ENCODE measurements around the gene EGLN1. TPM values are rescaled to one million over a fixed set of nuclear protein-coding genes. Genes with fewer than 3 reads are reported as not detected.

The EGLN1 gene
- 39.6 and 68.4 TPM in 2 replicates for total RNA-seq

DNA sequence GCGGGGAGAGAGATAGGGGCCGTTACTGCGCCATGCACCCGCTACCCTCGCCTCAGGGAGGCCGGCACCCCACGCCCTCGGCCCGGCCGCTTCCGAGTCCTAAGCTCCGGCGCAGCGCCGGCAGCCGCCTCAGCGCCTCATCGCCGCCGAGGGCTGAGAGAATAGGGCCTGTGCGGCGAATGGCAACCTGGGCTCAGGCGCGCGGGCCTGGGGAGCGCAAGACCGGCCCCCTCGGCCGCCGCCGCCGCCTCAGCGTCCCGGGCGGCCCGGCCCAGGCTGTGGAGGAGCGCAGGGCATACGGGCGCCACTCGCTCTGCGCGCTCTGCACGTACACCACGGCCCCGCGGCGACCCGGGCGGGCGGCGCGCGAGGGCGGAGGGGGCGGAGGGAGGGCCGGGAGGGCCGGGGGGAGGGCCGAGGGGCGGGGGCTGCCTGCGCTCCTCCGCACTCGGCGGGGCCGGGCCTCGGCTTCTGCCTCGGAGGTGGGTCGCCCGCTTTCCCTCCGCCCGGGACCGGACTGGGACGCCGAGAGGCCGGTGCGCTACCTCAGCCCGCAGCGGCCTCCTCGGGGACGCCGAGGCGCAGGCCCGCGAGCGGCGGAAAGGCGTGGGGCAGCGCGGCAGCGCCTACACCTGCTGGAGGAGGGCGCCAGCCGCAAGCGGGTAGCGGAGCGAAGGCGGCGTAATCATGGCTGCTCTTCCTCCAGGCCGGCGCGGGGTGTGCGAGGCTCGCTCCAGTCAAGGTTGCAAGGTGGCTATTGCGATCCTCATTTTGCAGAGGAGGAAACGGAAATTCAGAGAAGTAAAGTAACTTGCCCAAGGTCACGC is at the start of gene EGLN1:
EGLN1 (minus strand) TSS at position 317 of the 827 bp plus-strand sequence. CDS start 399 bp downstream, outside the sequence.

GRCh38 chr1:231338270-231339128 is 83.6 kb downstream of the EGLN1 start, which contains the start of gene SPRTN:
SPRTN (plus strand) TSS chr1:231338293; CDS start chr1:231338384, 91 bp downstream.

DNA sequence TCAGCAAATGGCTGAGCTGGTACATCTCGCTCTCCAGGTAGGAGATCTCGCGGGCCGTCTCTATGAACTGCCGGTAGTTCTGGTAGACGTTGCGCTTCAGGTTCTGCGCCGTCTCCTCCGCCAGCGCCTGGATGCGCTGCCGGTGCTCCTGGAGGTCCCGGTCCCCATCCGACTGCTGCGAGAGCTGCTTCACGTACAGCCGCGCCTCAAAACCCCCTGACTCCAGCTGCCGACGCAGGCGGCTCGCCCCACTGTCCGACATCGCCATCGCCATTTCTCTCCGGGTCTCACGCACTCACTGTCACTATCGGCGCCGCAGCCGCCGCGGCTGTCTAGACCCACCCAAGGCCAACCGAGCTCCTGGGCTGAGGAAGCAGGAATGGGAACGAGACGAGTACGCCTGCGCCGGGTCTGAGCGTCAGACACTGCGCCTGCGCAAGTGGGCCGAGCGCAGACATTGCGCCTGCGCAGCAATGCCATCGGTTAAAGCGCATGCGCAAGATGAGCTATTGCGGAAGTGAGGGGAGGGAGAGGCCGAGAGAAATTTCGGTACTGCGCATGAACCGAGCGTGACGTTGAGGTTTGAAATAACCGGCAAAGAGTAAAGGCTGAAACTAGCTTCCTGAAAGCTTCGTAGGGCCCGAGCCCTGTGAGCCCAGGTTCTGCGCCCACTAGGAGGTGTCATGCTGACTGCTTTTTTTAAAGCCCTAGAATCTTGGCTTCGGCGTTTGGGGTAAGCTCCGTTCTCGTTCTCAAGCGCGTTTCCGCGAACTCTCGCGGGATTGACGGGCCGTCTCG is 84.4 kb downstream of the EGLN1 start, which contains the start of gene EXOC8:
EXOC8 (minus strand) TSS at position 381 of the 798 bp plus-strand sequence; CDS start at position 274, 107 bp downstream.

Other genes with a start within 250 kb of the EGLN1 start
- gene GNPAT, start 181.1 kb downstream of the EGLN1 start, total RNA-seq, result 52.8 and 70.8 TPM in 2 replicates
- 12.5 and 13.0 TPM in 2 replicates for gene EXOC8, start 84.4 kb downstream of the EGLN1 start, total RNA-seq
- gene SPRTN, start 84.0 kb downstream of the EGLN1 start, total RNA-seq, result 11.5 and 12.0 TPM in 2 replicates
- gene TSNAX, start 106.4 kb upstream of the EGLN1 start, total RNA-seq, result 26.2 and 30.4 TPM in 2 replicates
- gene DISC1, start 204.5 kb upstream of the EGLN1 start, total RNA-seq, result 0.64 and 1.4 TPM in 2 replicates